Stimulated activated naive CD8-positive, alpha-beta T cell treated with anti-CD3 and anti-CD28 coated beads, Interleukin-15, amount 100 ng/mL, for 72 hours (primary cell): ENCODE results near the gene SRGAP2.
"Not testable (repeated sequence)": the region's sequence is repeated elsewhere in the genome, so short reads cannot be mapped to it uniquely, and the experiment has no call there.

Experiments
- ATAC-seq: fragments of 150-1000 bp; cut with Tn5 transposase; 2 replicates; pipeline ENCODE4 v1.10.0; 2021; ENCODE audit warnings: mild to moderate bottlenecking, moderate library complexity
- DNase-seq, 2 donors: peaks; one replicate each; pipeline ENCODE4 v3.0.0; 2021 to 2022
- H3K27ac Mint-ChIP-seq, 2 donors: one replicate each; pipeline ENCODE4 v1.8.0; 2022; ENCODE audit warnings: mild to moderate bottlenecking in 2 of 2, mixed read lengths in 2 of 2, moderate library complexity in 2 of 2
- H3K27me3 Mint-ChIP-seq: one replicate; pipeline ENCODE4 v1.8.0; 2022; ENCODE audit warnings: mixed read lengths
- H3K4me1 Mint-ChIP-seq: one replicate; pipeline ENCODE4 v1.8.0; 2022; ENCODE audit warnings: mild to moderate bottlenecking, mixed read lengths
- H3K4me3 Mint-ChIP-seq, 2 donors: one replicate each; pipeline ENCODE4 v1.8.0; 2022; ENCODE audit warnings: mild to moderate bottlenecking in 2 of 2, mixed read lengths in 2 of 2, moderate library complexity in 1 of 2
- H3K9me3 Mint-ChIP-seq, 2 donors: one replicate each; pipeline ENCODE4 v1.8.0; 2022; ENCODE audit warnings: mixed read lengths in 2 of 2

The SRGAP2 gene

DNA sequence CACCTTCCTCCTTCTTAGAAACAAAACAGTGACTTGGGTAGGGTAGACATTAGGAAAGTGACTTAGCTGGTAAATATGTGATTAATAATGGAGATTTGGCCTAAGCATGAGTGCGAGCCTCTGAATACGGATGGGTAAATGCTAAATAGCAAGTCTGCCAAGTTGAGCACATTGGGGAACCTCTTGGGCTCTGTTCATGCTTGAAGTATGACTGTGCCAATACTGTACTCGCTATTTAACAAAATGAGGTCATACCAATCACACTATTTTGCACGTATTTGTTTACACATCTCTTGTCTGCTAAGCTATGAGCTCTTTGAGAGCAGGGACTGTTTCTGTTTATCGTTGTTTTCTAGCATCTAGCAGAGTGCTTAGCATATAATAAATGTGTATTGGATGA, 23.5 kb downstream of the SRGAP2 start:
- not testable (repeated sequence) for H3K4me3 Mint-ChIP-seq

DNA sequence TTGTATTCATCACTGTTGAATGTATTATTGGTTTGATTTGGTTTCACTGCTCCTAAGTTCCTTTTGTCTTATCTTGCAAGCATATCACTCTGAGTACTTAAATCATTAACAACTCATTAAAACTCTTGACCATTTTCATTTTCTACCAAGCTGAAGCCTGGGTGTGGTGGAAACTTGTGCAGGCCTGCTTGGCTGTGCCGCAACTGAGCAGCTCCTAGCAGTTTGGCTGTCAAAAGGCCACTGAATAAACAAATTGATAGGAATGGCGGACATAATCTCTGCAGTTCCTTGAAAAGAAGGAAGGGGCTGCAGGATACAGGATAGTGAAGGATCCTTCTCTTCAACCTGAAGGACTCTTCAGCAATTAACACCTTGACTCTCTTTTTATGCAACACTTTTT, 25.9 kb downstream of the SRGAP2 start:
- not testable (repeated sequence) for DNase-seq

More for the DNA sequence above, 23.5 kb downstream of the SRGAP2 start:
- H3K4me1 Mint-ChIP-seq, ATAC-seq, H3K27me3 Mint-ChIP-seq, H3K9me3 Mint-ChIP-seq, DNase-seq, H3K27ac Mint-ChIP-seq: not testable (repeated sequence)

DNA sequence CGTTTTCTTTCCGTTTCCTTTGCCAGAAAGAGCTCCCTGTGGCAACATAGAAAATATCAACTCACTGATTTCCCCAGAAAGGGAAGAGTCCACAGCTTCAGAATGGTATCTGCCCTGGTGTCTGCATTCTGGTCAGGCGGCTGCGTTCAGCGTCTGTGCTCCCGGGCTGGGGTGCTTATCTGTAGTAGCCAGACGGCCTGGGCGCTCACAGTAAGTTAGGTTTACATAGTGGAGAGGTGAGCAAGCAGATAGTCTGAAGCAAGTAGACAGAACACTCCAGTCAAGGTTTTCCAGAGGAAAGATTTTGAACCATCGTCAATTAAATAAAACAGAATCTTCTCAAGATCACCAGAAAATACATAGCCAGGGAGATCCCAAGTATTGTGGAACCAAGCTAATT, 28.6 kb downstream of the SRGAP2 start:
- ATAC-seq, H3K4me3 Mint-ChIP-seq, DNase-seq, H3K27ac Mint-ChIP-seq, H3K27me3 Mint-ChIP-seq, H3K9me3 Mint-ChIP-seq, H3K4me1 Mint-ChIP-seq: not testable (repeated sequence)

More for the DNA sequence above, 25.9 kb downstream of the SRGAP2 start:
- not testable (repeated sequence) for H3K27me3 Mint-ChIP-seq, H3K9me3 Mint-ChIP-seq, H3K4me3 Mint-ChIP-seq, H3K4me1 Mint-ChIP-seq, ATAC-seq, H3K27ac Mint-ChIP-seq

DNA sequence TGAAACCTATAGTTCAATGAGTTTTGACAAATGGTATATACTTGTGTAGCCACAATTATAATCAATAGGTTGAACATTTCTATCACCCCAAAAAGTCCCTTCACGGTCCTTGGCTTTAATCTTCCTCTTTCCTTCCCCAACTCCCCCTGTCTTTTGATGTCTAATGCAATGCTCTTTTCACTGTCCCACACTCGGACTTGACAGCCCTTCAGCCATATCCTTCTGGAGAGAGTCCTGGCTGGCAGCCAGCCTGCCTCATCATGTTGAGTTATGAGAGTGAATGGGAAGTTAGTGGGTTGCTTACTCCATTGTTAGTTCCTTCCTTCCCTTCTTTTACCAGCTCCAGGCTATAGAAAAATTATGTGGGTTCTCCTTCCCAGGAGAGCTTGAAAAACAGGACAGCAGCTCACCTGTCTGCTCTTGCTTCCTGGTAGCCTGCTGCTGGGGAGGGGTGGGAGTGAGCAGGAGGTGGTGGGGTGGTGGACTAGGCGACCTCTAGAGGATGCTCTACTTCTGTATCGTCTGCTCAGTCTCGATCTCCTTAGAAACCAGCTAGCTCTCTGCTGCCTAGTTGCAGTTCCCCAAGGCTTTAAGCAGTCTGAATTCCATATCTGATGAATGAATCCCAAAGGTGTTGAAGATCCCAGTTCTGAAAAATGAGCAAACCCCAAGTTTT, 29.8 kb downstream of the SRGAP2 start:
- not testable (repeated sequence) for H3K27me3 Mint-ChIP-seq, H3K4me3 Mint-ChIP-seq, DNase-seq, H3K9me3 Mint-ChIP-seq, H3K27ac Mint-ChIP-seq, H3K4me1 Mint-ChIP-seq
- peak; percentile 62 for ATAC-seq

DNA sequence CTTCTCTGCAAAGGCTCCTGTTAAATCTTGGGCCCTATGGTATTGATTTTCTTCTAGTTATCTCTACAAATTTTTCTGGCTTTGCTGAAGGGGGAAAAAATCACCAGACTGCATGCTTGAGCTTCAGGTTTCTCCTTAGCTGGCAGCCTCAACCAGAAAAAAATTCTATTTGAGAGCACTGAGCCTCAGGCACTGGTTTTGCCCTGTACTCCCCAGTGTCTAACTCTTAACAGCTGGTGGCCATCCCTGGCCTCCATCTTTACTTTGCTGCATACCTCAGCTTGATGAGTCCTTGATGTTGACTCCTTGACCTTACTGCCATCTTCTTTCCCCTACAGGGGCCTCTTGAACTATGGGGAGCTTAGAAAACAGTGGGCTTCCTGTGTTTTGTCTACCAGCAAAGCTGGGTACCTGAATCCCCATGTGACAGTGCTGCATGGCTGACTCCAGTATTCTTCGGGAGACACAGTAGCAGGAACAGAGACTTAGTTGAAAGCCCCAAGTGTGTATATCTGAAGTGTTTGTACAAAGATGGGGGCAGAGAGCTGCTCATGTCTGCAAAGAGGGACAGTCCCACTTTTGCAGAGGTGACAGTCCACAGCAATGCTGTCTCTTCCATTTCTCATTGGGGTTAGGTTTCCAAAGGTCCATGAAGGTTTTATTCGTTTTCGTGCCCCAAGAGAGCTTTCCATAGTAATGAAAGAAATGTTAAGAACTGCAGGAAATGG, 31.0 kb downstream of the SRGAP2 start:
- H3K27me3 Mint-ChIP-seq, DNase-seq, ATAC-seq, H3K9me3 Mint-ChIP-seq, H3K4me1 Mint-ChIP-seq, H3K27ac Mint-ChIP-seq, H3K4me3 Mint-ChIP-seq: not testable (repeated sequence)

DNA sequence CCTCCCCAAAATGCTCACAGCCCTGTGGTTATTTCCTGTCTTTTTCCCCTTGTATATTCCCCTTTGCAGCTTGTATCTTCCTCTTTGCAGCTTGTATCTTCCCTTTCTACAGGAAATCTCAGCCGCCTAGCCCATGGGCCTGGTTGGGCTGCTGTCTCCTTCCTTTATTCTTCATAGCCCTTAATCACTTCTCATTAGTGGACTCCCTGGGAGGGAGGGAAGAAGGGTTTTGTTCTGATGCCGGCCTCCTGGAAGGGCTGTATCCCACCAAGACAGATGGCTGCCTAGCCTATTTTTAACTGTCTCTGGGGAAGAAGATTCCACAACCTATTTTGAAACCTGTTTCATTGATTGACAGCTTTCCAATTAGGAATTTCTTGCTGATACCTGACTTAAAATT, 31.8 kb downstream of the SRGAP2 start:
- H3K9me3 Mint-ChIP-seq, H3K27ac Mint-ChIP-seq, H3K4me1 Mint-ChIP-seq, H3K4me3 Mint-ChIP-seq, ATAC-seq, H3K27me3 Mint-ChIP-seq, DNase-seq: not testable (repeated sequence)

DNA sequence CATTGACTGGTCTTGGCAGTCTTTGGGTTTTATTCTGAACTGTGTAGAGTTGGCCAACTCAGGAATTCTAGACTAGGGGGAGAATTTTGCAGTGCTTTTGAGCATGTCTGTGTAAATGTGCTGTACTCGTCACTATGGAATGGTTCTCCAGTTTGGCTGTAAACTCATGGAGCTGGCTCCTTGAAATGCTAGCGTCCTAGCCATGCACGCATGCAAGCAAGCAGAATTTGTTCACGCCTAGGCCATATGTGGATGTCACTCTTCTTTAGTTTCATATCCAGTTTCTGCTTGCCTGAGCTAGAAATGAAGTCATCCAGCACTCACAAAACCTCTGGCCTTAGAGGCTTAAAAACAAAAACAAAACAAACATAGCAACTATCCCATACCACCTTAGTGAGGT, 36.9 kb downstream of the SRGAP2 start:
- not testable (repeated sequence) for DNase-seq, H3K27me3 Mint-ChIP-seq, H3K4me1 Mint-ChIP-seq, H3K27ac Mint-ChIP-seq, H3K4me3 Mint-ChIP-seq, H3K9me3 Mint-ChIP-seq
- peak; percentile 63 for ATAC-seq

DNA sequence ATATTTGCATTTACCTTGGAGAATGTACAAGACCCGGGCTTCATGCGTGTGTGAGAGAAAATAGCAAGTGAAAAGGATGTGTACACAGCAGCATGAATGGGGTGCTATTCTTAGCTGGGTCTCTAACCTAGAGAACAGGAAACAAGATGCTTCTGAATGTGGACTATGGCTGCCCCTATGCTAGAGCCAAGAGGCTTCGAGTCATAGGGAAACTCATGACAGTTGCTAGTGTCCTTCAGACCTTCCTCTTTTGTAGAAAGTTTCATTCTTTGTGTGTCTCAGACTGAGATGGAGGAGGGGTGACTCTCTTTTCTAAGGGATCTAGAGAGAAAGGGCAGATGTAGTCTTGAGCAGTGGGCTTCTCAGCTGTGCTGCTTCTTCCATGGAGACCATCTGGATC, 40.0 kb downstream of the SRGAP2 start:
- H3K9me3 Mint-ChIP-seq, H3K27me3 Mint-ChIP-seq, H3K4me1 Mint-ChIP-seq, H3K27ac Mint-ChIP-seq, H3K4me3 Mint-ChIP-seq: not testable (repeated sequence)
- DNase-seq (peak in 1 of 2 donors; percentile 13), ATAC-seq (peak; percentile 97)

DNA sequence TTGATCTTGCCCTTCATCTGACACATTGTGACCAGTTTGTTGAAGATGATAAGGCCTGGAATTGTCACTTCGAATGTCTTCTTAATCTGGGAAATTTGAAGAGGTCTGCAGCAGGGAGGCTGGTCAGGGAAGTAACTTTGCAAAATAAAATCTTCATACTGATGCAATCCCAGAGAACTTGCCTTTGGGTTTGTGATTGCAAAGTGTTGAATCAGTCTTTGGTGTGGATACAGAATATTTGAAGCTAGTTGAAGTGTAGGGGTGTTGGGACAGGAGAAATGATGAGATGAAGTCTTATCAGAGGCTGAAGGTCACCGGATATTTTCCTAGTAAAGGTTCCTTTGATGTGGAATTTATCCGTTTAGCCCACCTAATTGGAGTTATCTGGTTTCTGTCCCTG, 42.1 kb downstream of the SRGAP2 start:
- not testable (repeated sequence) for DNase-seq, H3K27me3 Mint-ChIP-seq, H3K4me1 Mint-ChIP-seq, ATAC-seq, H3K9me3 Mint-ChIP-seq, H3K27ac Mint-ChIP-seq, H3K4me3 Mint-ChIP-seq

DNA sequence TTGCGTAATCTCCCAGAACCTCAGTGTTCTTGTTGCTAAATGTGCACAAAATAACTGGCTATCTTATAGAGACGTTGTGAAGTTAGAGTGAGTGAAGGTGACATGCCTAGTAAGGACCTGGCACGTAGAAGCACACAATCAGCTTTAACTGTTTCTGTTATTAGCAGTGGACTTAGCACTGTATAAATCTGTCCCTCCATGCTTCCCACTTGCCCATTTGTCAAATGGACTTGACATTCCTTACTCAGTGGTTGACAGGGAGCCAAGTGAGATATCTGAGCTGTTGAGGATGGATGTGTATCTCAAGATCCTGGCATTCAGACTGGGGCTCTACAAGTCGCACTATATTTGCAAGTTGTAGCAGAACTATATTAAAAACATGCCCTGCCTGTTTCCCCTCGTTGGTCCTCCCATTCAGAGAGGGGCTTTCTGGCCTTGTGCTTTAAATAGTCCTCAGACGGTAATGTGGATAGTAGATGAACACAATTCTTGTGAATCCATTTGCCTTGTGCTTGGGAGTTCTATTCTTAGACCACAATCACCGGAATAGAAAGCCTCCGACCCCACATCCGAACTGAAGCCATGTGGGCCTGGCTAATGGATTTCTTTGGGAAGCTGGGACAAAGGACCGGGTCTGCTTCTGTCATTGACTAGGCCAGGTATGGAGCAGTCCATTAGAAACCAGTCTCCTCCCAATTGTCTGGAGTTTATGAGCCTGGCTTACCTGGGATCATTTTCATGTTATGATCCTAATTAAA, 43.0 kb downstream of the SRGAP2 start:
- H3K9me3 Mint-ChIP-seq, H3K27me3 Mint-ChIP-seq, H3K27ac Mint-ChIP-seq, H3K4me3 Mint-ChIP-seq, ATAC-seq, DNase-seq, H3K4me1 Mint-ChIP-seq: not testable (repeated sequence)

DNA sequence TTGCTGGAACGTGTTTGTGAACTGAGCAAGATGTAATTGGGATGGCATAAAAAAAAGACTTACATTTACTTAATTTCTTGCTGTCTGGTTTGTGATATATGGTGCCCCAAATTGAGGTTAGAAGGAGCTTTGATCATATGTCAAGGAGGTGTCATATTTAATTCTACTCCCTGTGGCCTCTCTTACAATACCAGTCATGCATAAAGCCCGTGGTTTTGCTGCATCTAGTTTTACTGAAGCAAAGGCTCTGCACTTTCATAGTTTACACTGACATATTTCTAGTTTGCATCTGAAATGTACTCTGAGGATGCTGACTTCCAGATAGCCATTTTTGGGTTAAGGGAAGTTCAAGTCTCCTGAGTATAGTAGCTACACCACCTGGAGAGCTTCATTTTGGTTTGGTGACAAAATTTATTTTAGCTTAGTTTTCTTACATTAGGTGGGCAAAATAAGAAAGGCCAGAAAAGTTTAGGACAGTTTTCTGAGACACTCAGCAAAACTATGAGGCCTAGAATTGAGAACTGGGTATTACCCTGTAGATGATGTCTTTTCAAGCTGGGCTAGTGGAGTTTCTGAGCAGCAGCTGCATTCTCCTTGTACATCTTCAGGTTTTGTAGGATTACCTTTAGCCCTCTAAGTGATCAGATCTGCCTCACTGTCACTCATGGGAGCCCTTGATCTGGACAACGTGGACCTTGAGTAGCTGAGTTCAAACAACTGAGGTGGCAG, 47.8 kb downstream of the SRGAP2 start:
- H3K27me3 Mint-ChIP-seq, DNase-seq, H3K4me3 Mint-ChIP-seq, H3K9me3 Mint-ChIP-seq, H3K27ac Mint-ChIP-seq, H3K4me1 Mint-ChIP-seq: not testable (repeated sequence)
- peak; percentile 75 for ATAC-seq

DNA sequence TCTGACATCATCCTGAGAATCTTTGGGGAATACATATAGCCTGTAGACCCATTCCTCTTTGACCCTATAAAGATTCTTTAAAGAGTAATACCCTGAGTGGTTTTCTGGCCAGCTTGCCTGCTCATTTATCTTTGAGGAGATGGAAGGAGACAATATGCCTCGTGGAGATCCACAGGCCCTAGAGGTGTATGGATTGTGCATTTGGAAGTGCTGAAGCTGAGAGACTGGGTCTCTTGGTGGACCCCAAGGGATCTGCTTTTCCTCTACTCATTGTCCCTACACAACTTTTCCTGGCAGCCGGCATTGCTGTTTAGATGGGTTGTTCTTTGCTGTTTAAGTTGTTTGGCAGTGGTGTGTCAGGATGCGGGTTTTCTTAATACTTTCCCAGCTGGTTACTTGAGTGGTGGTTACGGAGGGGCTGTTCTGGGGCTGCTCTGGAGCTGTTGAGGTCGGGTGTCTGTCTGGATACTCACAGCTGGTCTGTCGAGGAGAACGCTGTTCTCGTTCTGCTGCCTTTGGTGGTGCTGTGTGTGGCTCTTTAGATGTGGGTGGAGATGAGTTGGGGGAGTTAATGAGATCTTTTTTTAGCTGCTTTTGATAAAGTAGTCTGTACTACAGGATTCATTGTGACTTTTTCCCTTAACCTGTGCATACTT, 49.5 kb downstream of the SRGAP2 start:
- DNase-seq, H3K27ac Mint-ChIP-seq, H3K9me3 Mint-ChIP-seq, H3K4me3 Mint-ChIP-seq, H3K4me1 Mint-ChIP-seq, H3K27me3 Mint-ChIP-seq, ATAC-seq: not testable (repeated sequence)
